Spleen (tissue), 7 donors: Measurements from ENCODE around the gene ZNF747.

Experiments
- CTCF ChIP-seq, 11 experiments: fragments of 200-600 bp in 7 of 11; fragments of 450-650 bp in 4 of 11; sonication (generic) in 4 of 11; IDR thresholded peaks in 8 of 11; conservative IDR thresholded peaks in 3 of 11; 1 replicate in 7 of 11; 2 replicates in 4 of 11; pipeline versions ENCODE4 v1.4.0 to v1.8.0; 2016 to 2021; ENCODE audit warnings: antibody characterized with exemption in 11 of 11, inconsistent platforms in 4 of 11, mild to moderate bottlenecking in 1 of 11
- POLR2A ChIP-seq, 3 donors: fragments of 450-650 bp; IDR thresholded peaks; one replicate each; pipeline ENCODE4 v1.5.1; 2017; ENCODE audit warnings: antibody characterized with exemption in 3 of 3, mild to moderate bottlenecking in 1 of 3
- POLR2AphosphoS5 ChIP-seq, 3 donors: sonication (generic); formaldehyde crosslinking; IDR thresholded peaks; one replicate each; pipeline ENCODE4 v1.5.1; 2017; ENCODE audit warnings: antibody characterized with exemption in 3 of 3
- donor health status: DM: no; HTN: no; CAD: no; lungs with moderate emphysema.
- donor health status: DM: no; HTN: no; CAD: no.
- donor health status: DM: no; HTN: no; CAD: no.

GRCh38 chr16:30557957-30558788 is 23.5 kb upstream of the ZNF747 start, which contains the start of gene ZNF764:
- TF ChIP-seq CTCF (IDR thresholded peaks at IDR 0.05 in 8 of 11, conservative IDR thresholded peaks at IDR 0.05 in 3 of 11), result peak in 6 of 11 experiments; percentile 12 to 31 (median 24)
- TF ChIP-seq POLR2AphosphoS5 (IDR thresholded peaks at IDR 0.05), result peak; percentile 80 to 89 (median 86)
- peak in 2 of 3 donors; percentile 23 to 42 for TF ChIP-seq POLR2A (IDR thresholded peaks at IDR 0.05)
